Measurements from ENCODE around the gene RHOBTB3. TPM values are rescaled to one million over a fixed set of nuclear protein-coding genes. Genes with fewer than 3 reads are reported as not detected.

The RHOBTB3 gene
- total and polyA plus RNA-seq, 2 donors from 2014 or later: 22.5 to 54.5 TPM

GRCh38 chr5:95748133-95748532 lies 17.0 kb downstream of the RHOBTB3 start:
- H3K9me3 ChIP-seq (ENCODE audit: control insufficient read depth in 2 of 3, insufficient read depth in 1 of 3, low read length in 3 of 3): no peaks in the 10 kb centered on the region
- no peaks in the 10 kb centered on the region for H3K4me1 ChIP-seq (ENCODE audit: control insufficient read depth in 2 of 3, insufficient read depth in 2 of 3, low read depth in 1 of 3, low read length in 3 of 3)
- H3K4me3 ChIP-seq (ENCODE audit: low read length in 3 of 3): no peak overlapping the region
- no peaks in the 10 kb centered on the region for H3K36me3 ChIP-seq (ENCODE audit: control insufficient read depth in 2 of 3, insufficient read depth in 3 of 3, low read length in 3 of 3)
- H3K27me3 ChIP-seq (ENCODE audit: control insufficient read depth, insufficient read depth, low read length): no peaks in the 10 kb centered on the region
- no peak overlapping the region for H3K27ac ChIP-seq (ENCODE audit: low read depth in 2 of 2, low read length in 2 of 2)
- H3K9ac ChIP-seq (ENCODE audit: low read length in 3 of 3): no peak overlapping the region
- FAIRE-seq: no peak
- intact Hi-C loops (cut with DNase I): no loop called here
- TF ChIP-seq CTCF (IDR thresholded peaks at IDR 0.05; ENCODE audit: borderline replicate concordance, extremely low read depth, insufficient read depth): no peak
- no peak for DNase-seq

GRCh38 chr5:95754545-95754944 lies 23.4 kb downstream of the RHOBTB3 start:
- H3K27me3 ChIP-seq (ENCODE audit: control insufficient read depth, insufficient read depth, low read length): no peaks in the 10 kb centered on the region
- H3K9ac ChIP-seq (ENCODE audit: low read length in 3 of 3): no peak overlapping the region
- DNase-seq (no peak), FAIRE-seq (no peak)
- no peak for TF ChIP-seq CTCF (IDR thresholded peaks at IDR 0.05; ENCODE audit: borderline replicate concordance, extremely low read depth, insufficient read depth)
- no peak overlapping the region for H3K27ac ChIP-seq (ENCODE audit: low read depth in 2 of 2, low read length in 2 of 2)
- no peaks in the 10 kb centered on the region for H3K9me3 ChIP-seq (ENCODE audit: control insufficient read depth in 2 of 3, insufficient read depth in 1 of 3, low read length in 3 of 3)
- H3K4me3 ChIP-seq (ENCODE audit: low read length in 3 of 3): no peak overlapping the region
- intact Hi-C loops (cut with DNase I): no loop called here
- H3K36me3 ChIP-seq (ENCODE audit: control insufficient read depth in 2 of 3, insufficient read depth in 3 of 3, low read length in 3 of 3): peaks cover 0 to 2% (median 0%) of the 10 kb centered on the region in 3 donors
- H3K4me1 ChIP-seq (ENCODE audit: control insufficient read depth in 2 of 3, insufficient read depth in 2 of 3, low read depth in 1 of 3, low read length in 3 of 3): peaks cover 0 to 12% (median 9%) of the 10 kb centered on the region in 3 donors

- H3K9ac ChIP-seq (ENCODE audit: low read length in 3 of 3): no peak overlapping the region
Measured at GRCh38 chr5:95759005-95759404, 27.9 kb downstream of the RHOBTB3 start.

More at GRCh38 chr5:95759005-95759404, 27.9 kb downstream of the RHOBTB3 start:
- H3K4me1 ChIP-seq (ENCODE audit: control insufficient read depth in 2 of 3, insufficient read depth in 2 of 3, low read depth in 1 of 3, low read length in 3 of 3): peaks cover 12 to 31% (median 21%) of the 10 kb centered on the region in 3 donors
- H3K36me3 ChIP-seq (ENCODE audit: control insufficient read depth in 2 of 3, insufficient read depth in 3 of 3, low read length in 3 of 3): peaks cover 0 to 2% (median 0%) of the 10 kb centered on the region in 3 donors
- intact Hi-C loops (cut with DNase I): no loop called here
- TF ChIP-seq CTCF (IDR thresholded peaks at IDR 0.05; ENCODE audit: borderline replicate concordance, extremely low read depth, insufficient read depth): no peak
- FAIRE-seq: no peak
- DNase-seq: peak in 3 of 5 donors; percentile 21 to 87 (median 31)
- peak overlapping the region in 1 of 3 donors; percentile 1 for H3K4me3 ChIP-seq (ENCODE audit: low read length in 3 of 3)
- H3K27me3 ChIP-seq (ENCODE audit: control insufficient read depth, insufficient read depth, low read length): no peaks in the 10 kb centered on the region
- H3K27ac ChIP-seq (ENCODE audit: low read depth in 2 of 2, low read length in 2 of 2): peak overlapping the region; percentile 32 to 53
- H3K9me3 ChIP-seq (ENCODE audit: control insufficient read depth in 2 of 3, insufficient read depth in 1 of 3, low read length in 3 of 3): no peaks in the 10 kb centered on the region
